ENCODE measurements around the gene TRUB2. TPM values are rescaled to one million over a fixed set of nuclear protein-coding genes. Genes with fewer than 3 reads are reported as not detected.

Gene TRUB2
- polyA plus RNA-seq, 1 experiment = 25.9 TPM

GRCh38 chr9:128276008-128276573, 46.2 kb downstream of the TRUB2 start, which contains the start of gene SWI5:
SWI5 (plus strand) TSS chr9:128276276.
- ChIA-PET POLR2A (interaction anchor here (0.6 kb wide), 1 partner anchor 31 kb away, joined by 7 read pairs; no protein-coding TSS in a partner anchor), CTCF (interaction anchor here (0.8 to 1.2 kb wide), 4 partner anchors 19 to 135 kb away, joined by 3 to 5 read pairs (median 4); no protein-coding TSS in a partner anchor)
- no peak for TF ChIP-seq CTCF (IDR thresholded peaks at IDR 0.05; ENCODE audit: insufficient read depth, low read depth, low read length)
- peak within 1 kb of the TSS; percentile 91 for H3K4me3 ChIP-seq (ENCODE audit: low read depth, low read length)
- H3K36me3 ChIP-seq (ENCODE audit: control insufficient read depth, insufficient read depth, low read length) = peaks cover 11% of the 10 kb centered on the region
- peak; percentile 95 for DNase-seq (ENCODE audit: low read depth)
- no peaks in the 10 kb centered on the region for H3K27me3 ChIP-seq (ENCODE audit: control insufficient read depth, insufficient read depth, low read length)

GRCh38 chr9:128275198-128276007, 46.8 kb downstream of the TRUB2 start, which contains the start of gene GOLGA2:
GOLGA2 (minus strand) TSS chr9:128276007; CDS start chr9:128275976, 31 bp downstream.
- ChIA-PET POLR2A (interaction anchor here (0.6 kb wide), 1 partner anchor 30 kb away, joined by 7 read pairs; no protein-coding TSS in a partner anchor), CTCF (interaction anchor here (0.8 to 0.9 kb wide), 3 partner anchors 20 to 136 kb away, joined by 3 to 5 read pairs (median 5); no protein-coding TSS in a partner anchor)
- Histone ChIP-seq H3K36me3 (ENCODE audit: control insufficient read depth, insufficient read depth, low read length) (peaks cover 14% of the 10 kb centered on the region), H3K4me3 (ENCODE audit: low read depth, low read length) (peak within 1 kb of the TSS; percentile 91), H3K27me3 (ENCODE audit: control insufficient read depth, insufficient read depth, low read length) (no peaks in the 10 kb centered on the region)
- no peak for DNase-seq (ENCODE audit: low read depth)
- no peak for TF ChIP-seq CTCF (IDR thresholded peaks at IDR 0.05; ENCODE audit: insufficient read depth, low read depth, low read length)

GRCh38 chr9:128274245-128274644, 48.0 kb downstream of the TRUB2 start:
- DNase-seq (ENCODE audit: low read depth) = no peak
- ChIA-PET POLR2A (no interaction called here), CTCF (interaction anchor here (1.6 kb wide), 1 partner anchor 19 kb away, joined by 4 read pairs; no protein-coding TSS in a partner anchor)
- no peaks in the 10 kb centered on the region for H3K27me3 ChIP-seq (ENCODE audit: control insufficient read depth, insufficient read depth, low read length)
- no peak for TF ChIP-seq CTCF (IDR thresholded peaks at IDR 0.05; ENCODE audit: insufficient read depth, low read depth, low read length)
- peaks cover 18% of the 10 kb centered on the region for H3K36me3 ChIP-seq (ENCODE audit: control insufficient read depth, insufficient read depth, low read length)
- peak overlapping the region; percentile 91 for H3K4me3 ChIP-seq (ENCODE audit: low read depth, low read length)

- no peak for TF ChIP-seq CTCF (IDR thresholded peaks at IDR 0.05; ENCODE audit: insufficient read depth, low read depth, low read length)
- DNase-seq (ENCODE audit: low read depth) = no peak
- H3K4me3 ChIP-seq (ENCODE audit: low read depth, low read length) = no peak overlapping the region
- peaks cover 35% of the 10 kb centered on the region for H3K36me3 ChIP-seq (ENCODE audit: control insufficient read depth, insufficient read depth, low read length)
- ChIA-PET POLR2A (no interaction called here), CTCF (interaction anchor here (0.9 kb wide), 1 partner anchor 16 kb away, joined by 3 read pairs; no protein-coding TSS in a partner anchor)
- H3K27me3 ChIP-seq (ENCODE audit: control insufficient read depth, insufficient read depth, low read length) = no peaks in the 10 kb centered on the region
These were observed 50.7 kb downstream of the TRUB2 start for GRCh38 chr9:128271512-128271911.

GRCh38 chr9:128271112-128271511, 51.1 kb downstream of the TRUB2 start:
- Histone ChIP-seq H3K4me3 (ENCODE audit: low read depth, low read length) (no peak overlapping the region), H3K36me3 (ENCODE audit: control insufficient read depth, insufficient read depth, low read length) (peaks cover 37% of the 10 kb centered on the region), H3K27me3 (ENCODE audit: control insufficient read depth, insufficient read depth, low read length) (no peaks in the 10 kb centered on the region)
- DNase-seq (ENCODE audit: low read depth) = no peak
- CTCF ChIA-PET = interaction anchor here (0.9 kb wide), 1 partner anchor 16 kb away, joined by 3 read pairs; no protein-coding TSS in a partner anchor
- no peak for TF ChIP-seq CTCF (IDR thresholded peaks at IDR 0.05; ENCODE audit: insufficient read depth, low read depth, low read length)
- POLR2A ChIA-PET = no interaction called here

Measured in BJ (cell line).